GM21515 (cell line): ENCODE results near the gene MNDA.

ENCODE experiments used
- ATAC-seq: cut with Tn5 transposase; IDR thresholded peaks from one replicate; pipeline ENCODE4 v1.9.1; 2021; ENCODE audit not compliant: unreplicated experiment

The MNDA gene

DNA sequence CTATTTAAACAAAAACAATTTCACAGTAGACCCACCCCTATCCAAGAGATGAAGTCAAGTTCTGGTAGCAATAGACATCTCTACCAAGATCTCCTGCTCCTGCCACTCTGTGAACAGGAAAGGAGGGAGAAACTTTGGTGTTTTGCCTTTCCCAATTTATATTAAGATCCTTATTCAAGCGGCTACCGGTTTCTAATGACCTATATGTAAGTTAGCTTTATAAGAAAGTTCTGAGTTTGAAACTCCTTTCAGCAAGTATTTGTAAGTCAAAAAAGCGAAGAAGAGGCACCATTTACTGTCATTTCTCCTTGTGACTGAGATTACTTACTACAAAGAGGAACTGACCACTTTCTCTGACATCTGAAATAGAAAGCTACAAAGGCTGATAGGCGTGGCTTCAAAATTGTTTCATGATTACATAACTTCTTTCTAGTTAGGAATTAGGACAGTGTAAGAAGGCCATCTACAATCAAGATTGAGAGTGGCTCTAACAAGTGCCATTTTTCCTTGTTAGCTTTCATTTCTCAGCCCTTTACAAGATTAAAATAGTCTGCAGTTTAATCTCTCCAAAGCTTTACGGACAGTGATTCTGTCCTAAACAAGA lies at the start of gene MNDA:
TSS of gene MNDA (plus strand) at position 448 of the 604 bp plus-strand sequence. CDS start 10,803 bp downstream, outside the sequence.
- peak; percentile 96 for ATAC-seq

DNA sequence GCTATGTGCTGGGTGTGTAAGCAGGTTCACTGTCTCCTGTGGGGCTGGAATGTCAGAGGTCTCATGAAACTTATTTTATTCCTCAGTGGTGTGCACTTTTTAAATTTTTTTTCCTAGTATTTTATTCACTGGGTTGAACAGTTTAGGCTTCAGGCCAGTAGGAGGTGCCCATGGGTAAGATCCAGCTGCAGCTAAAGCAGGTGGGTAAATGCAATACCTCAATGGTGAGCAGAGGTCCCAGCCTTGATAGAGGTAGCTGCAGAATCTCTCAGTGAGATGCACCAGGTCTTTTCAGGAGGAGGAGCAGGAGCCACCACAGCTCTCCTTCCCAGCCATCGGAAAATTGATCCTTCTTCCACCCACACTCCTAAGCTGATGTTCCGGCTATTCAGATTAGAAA lies 37.5 kb upstream of the MNDA start:
- no peak for ATAC-seq

- ATAC-seq: no peak
These were observed 36.9 kb upstream of the MNDA start for GRCh38 chr1:158794247-158794646.

DNA sequence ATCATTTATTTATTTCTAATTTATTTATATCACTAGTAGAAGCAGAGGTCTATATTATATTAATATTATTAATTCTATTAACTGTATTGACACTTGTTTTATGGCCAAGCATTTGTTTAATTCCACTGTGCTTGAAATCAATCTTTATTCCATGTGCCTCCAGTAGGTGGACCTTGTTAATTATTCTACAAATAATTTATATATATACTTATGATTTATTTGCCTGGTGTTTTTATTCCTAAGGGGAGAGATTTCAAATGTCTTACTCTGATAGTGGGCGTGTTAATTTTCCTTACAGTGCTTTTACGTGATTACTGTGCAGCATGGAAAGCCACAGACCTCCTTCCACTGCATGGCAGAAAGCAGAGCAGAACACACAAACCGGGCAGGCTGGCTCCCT lies 32.6 kb upstream of the MNDA start:
- ATAC-seq: no peak

- ATAC-seq: no peak
These were observed 31.5 kb upstream of the MNDA start for GRCh38 chr1:158799689-158800088.

DNA sequence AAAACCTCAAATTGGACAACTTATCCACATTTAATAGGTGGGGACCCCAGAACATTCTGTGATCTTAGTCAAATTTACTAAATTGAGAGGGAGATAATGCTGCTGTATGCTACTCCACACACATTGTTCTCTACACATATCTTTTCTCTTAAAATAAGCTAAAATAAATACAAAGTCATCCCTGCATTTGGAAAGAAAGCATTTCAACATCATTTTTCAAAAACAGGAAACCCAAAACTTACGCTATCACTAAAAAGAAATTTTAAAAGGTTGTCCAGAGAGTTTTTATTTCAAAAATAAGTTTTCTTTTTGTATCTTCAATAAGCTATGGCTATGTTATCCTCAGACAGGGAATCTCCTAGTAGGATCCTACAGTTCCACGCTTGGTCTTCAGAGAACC lies 30.6 kb upstream of the MNDA start:
- no peak for ATAC-seq

- ATAC-seq: no peak
These were observed 29.8 kb upstream of the MNDA start for GRCh38 chr1:158801396-158801795.

DNA sequence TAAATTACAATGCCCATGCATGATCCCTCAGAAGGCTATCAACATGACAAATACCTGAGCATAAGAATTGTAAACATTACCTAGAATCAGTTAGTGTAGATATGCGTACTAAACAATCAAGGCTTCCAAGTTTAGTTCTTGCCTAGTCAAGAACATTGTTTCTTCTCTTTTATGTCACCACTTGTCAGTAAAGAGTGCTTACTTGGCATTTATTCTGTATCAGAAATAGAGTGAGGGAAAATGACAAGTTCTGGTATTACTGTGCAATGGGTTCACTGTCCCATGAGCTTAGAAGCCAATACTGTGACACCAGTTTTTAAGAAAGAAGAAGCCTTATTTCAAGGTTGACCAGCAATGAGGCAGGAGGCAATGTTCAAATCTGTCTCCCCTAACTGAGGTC lies 27.5 kb upstream of the MNDA start:
- ATAC-seq: no peak

DNA sequence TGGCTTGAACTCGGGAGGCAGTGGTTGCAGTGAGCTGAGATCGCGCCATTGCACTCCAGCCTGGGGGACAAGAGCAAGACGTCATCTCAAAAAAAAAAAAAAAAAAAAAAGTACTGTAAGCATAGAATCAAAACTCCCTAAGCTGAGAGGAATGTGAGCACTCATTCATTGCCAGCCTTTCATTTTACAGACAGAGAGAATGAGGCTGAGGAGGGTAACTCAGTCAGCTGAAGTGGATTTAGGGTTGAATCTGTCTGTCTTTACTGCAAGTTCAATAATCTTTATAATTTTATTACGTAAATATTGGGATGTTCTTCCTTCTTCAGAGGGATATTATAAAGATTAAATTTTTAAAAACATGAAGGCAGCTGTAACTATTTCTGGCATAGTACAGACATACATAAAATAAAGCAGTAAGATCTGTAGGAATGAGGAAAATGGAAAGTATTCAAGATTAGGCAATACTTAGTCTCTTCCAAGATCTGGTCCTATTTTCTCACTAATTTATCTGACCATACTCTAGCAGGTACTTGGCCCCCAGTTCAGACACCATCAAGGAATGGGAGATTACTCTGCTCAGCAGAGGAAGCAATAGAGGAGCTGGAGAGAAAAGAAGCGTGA lies 24.1 kb upstream of the MNDA start:
- no peak for ATAC-seq

DNA sequence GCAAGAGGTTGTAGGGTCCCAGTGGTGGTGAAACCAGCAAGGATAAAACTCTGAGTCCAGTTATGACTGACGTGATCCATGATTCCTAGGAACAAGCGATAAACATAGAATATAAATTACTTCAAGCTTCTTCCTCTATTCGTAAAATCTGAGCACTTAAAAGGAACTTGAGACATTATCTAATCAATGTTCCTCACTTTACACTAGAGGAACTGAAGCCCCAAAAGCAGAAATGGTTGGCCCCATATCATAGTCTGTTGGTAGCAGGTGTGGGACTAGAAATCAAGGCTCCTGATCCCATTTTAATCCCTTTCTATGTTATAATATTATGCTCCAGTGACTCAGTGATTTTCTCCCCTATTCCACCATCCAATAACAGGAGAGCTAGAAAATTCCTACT lies 21.9 kb upstream of the MNDA start:
- no peak for ATAC-seq

DNA sequence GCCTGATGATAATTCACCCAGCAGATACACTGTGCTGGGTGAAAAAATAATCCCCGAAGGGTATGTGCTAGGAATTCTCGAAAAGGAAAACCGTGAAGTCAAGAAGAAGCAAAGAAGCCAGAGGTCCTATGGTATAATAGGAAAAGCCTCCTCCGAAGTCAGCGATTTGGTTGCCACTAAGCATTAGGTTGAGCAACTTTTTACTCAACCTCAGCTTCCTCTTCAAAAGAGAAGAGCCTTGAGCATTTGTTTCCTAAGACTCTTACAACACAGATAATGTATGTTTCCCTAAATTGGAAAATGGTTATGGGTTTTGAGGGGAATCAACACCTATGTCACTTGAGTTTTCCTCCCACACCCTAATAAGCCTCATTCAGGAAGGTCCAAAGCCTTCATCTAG lies 21.3 kb upstream of the MNDA start:
- no peak for ATAC-seq

- ATAC-seq: no peak
These were observed 20.8 kb upstream of the MNDA start for GRCh38 chr1:158810311-158810710.

- ATAC-seq: no peak
These were observed 18.8 kb upstream of the MNDA start for GRCh38 chr1:158812336-158812735.

GRCh38 chr1:158813164-158813563 lies 18.0 kb upstream of the MNDA start:
- no peak for ATAC-seq

- no peak for ATAC-seq
These were observed 16.2 kb upstream of the MNDA start for GRCh38 chr1:158814970-158815369.

DNA sequence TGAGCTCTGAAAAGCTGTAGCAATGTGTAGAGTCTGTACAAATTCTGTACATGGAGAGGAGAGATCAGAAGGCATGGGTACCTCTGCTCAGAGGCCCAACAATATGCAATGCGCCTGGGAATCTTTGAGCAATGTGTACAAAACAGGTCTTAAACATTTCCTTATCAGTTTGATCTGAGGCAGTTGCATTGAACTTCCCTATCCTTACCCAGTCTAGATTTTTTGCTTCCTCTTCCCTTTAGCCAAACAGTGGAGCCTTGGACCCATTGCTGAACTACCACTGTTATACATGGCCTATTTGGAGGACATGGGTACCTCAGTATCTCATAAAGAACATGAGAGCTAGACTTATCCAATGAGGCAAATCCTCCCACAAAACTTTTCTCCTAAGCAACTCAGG lies 12.6 kb upstream of the MNDA start:
- ATAC-seq: no peak

- ATAC-seq: no peak
These were observed 12.1 kb upstream of the MNDA start for GRCh38 chr1:158818975-158819431.

DNA sequence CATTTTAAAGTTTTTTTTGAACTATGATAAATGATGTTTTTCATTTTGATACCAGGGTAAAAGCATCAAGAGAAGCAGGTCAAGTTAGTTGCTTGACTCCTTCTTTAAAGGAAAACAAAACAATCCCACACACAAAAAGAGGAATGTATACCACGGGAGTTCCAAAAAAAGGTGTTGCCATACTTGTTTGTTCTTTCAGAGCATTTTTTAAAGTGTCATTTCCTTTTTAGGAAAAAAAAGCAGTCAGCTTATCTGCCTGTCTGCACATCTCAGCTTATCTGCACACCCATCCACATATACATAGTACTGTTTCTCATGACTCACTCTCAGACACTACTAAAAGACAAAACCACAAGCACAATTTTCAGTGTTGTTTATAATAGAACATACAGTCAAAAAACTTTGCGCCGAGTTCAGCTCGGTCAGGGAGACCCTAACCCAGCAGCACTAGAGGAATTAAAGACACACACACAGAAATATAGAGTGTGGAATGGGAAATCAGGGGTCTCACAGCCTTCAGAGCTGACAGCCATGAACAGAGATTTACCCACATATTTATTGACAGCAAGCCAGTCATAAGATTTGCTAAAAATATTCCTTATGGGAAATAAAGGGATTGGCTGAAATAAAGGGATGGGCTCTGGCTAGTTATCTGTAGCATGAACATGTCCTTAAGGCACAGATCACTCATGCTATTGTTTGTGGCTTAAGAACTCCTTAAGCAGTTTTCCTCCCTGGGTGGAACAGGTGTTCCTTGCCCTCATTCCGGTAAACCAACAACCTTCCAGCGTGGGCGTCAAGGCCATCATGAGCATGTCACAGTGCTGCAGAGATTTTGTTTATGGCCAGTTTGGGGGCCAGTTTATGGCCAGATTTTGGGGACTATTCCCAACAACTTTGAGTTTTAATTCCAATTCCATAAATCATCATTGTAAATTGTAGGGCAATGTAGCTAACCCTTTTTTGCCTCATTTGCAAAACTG lies 11.4 kb upstream of the MNDA start:
- ATAC-seq: no peak

DNA sequence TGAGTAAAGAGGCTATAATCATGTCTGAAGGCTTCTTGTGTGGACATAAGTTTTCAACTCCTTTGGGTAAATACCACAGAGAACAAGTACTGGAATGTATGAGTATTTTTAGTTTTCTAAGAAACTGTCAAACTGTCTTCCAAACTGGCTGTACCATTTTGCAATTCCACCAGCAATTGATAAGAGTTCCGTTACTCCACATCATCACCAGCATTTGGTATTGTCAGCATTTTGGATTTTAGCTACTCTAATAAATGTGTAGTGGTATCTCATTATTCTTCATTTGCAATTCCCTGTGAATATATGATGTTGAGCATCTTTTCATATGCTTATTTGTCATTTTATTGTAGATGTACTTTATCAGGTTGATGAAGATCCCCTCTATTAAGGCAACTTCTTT lies 9.4 kb upstream of the MNDA start:
- no peak for ATAC-seq

DNA sequence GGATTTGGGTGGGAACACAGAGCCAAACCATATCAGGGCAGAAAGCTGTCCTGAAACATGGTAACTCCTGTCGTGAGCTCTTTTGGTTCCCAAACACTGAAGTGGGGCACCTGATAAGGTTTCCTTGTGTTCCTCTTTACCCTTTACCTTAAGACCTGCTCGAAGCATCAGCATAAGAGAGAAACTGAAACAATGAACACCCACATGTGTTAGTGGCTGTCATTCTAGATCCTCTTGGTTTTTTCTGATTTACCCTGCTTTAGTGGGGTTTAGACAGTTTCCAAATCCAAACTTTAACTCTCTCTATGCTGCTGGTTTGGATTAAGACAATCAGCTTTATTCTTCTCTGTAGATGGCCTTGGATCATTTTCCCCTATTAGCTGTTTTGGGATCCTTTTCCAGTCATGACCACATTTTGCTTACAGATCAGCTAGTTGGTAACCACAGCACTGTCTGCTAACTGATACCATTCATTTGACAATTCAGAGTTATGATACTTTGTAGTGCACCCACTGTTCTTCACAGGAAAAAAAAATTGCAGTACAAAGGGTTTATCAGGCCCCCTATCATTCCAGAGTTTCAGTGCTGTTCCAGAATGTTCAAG lies 975 bp upstream of the MNDA start:
- ATAC-seq: peak; percentile 52

DNA sequence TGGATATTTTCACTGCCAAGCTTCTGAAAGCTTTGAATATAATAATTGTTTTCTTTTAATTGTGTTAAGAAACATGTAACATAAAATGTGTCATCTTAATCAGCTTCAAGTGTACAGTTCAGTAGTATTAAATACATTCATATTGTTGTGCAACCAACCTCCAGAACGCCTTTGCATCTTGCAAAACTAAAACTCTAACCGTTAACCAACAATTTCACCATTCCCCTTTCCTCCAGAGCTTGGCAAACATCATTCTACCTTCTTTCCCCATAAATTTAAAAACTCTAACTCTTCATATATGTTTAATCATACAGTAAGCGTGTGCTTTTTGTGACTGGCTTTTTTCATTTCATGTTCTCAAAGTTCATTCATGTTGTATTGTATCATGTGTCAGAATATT lies 2.1 kb downstream of the MNDA start:
- ATAC-seq: no peak
